Adipocyte (in vitro differentiated cells): ENCODE measurements around the gene POT1.

Experiments
- DNase-seq: peaks from one replicate; pipeline ENCODE4 v3.0.0-alpha.2; 2015; ENCODE audit warnings: low read depth
- H3K27me3 ChIP-seq: replicated peaks from 2 replicates; pipeline ENCODE4 v1.7.0; 2013; ENCODE audit warnings: mild to moderate bottlenecking, low read length, moderate library complexity; ENCODE audit not compliant: control insufficient read depth, insufficient read depth
- H3K36me3 ChIP-seq: 2 replicates; pipeline ENCODE4 v1.7.0; 2013; ENCODE audit warnings: low read length, mild to moderate bottlenecking, moderate library complexity; ENCODE audit not compliant: control insufficient read depth, insufficient read depth, severe bottlenecking
- H3K4me1 ChIP-seq: 2 replicates; pipeline ENCODE4 v1.7.0; 2013; ENCODE audit warnings: mild to moderate bottlenecking, low read length, moderate library complexity; ENCODE audit not compliant: control insufficient read depth, insufficient read depth
- H3K4me3 ChIP-seq: 2 replicates; pipeline ENCODE4 v1.7.0; 2013; ENCODE audit warnings: mild to moderate bottlenecking, low read length, moderate library complexity
- H3K9ac ChIP-seq: 2 replicates; pipeline ENCODE4 v1.7.0; 2013; ENCODE audit warnings: mild to moderate bottlenecking, low read length, moderate library complexity
- H3K9me3 ChIP-seq: 2 replicates; pipeline ENCODE4 v1.7.0; 2013; ENCODE audit warnings: mild to moderate bottlenecking, low read length, moderate library complexity; ENCODE audit not compliant: control insufficient read depth

The POT1 gene

GRCh38 chr7:124808206-124808605 lies 121.4 kb downstream of the POT1 start:
- no peaks in the 10 kb centered on the region for H3K9me3 ChIP-seq

GRCh38 chr7:124801330-124801895 lies 128.2 kb downstream of the POT1 start:
- no peaks in the 10 kb centered on the region for H3K36me3 ChIP-seq
- H3K4me1 ChIP-seq, result no peaks in the 10 kb centered on the region
- H3K9ac ChIP-seq, result no peak overlapping the region
- no peaks in the 10 kb centered on the region for H3K9me3 ChIP-seq
- no peaks in the 10 kb centered on the region for H3K27me3 ChIP-seq
- no peak for DNase-seq
- no peak overlapping the region for H3K4me3 ChIP-seq

More at GRCh38 chr7:124808206-124808605, 121.4 kb downstream of the POT1 start:
- Histone ChIP-seq H3K27me3 (no peaks in the 10 kb centered on the region), H3K4me1 (peaks cover 9% of the 10 kb centered on the region), H3K4me3 (no peak overlapping the region), H3K36me3 (no peaks in the 10 kb centered on the region), H3K9ac (no peak overlapping the region)
- DNase-seq, result no peak

DNA sequence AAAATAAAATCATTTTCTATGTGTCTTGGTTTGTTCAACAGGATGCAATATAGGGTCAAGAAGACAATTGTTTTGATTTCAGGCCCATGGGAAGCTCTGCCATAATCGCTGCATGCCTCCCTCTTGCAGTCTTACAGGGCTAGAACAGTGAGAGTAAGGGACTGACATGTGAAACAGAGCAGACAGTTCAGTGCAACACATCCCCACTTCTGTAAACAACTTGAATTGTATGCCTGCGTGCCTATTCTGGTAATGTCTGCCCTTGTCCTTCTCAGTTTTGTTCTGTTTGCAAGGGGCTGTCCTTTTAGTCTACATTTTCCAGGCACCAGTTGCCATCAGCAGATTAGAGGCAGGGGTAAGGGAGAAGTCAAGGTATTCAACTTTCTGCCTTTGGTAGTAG lies 129.2 kb downstream of the POT1 start:
- Histone ChIP-seq H3K9ac (no peak overlapping the region), H3K9me3 (no peaks in the 10 kb centered on the region), H3K36me3 (no peaks in the 10 kb centered on the region), H3K27me3 (no peaks in the 10 kb centered on the region), H3K4me1 (no peaks in the 10 kb centered on the region), H3K4me3 (no peak overlapping the region)
- DNase-seq, result no peak

GRCh38 chr7:124799448-124799847 lies 130.2 kb downstream of the POT1 start:
- no peak for DNase-seq
- Histone ChIP-seq H3K4me1 (no peaks in the 10 kb centered on the region), H3K9ac (no peak overlapping the region), H3K36me3 (no peaks in the 10 kb centered on the region), H3K9me3 (no peaks in the 10 kb centered on the region), H3K27me3 (no peaks in the 10 kb centered on the region), H3K4me3 (no peak overlapping the region)

DNA sequence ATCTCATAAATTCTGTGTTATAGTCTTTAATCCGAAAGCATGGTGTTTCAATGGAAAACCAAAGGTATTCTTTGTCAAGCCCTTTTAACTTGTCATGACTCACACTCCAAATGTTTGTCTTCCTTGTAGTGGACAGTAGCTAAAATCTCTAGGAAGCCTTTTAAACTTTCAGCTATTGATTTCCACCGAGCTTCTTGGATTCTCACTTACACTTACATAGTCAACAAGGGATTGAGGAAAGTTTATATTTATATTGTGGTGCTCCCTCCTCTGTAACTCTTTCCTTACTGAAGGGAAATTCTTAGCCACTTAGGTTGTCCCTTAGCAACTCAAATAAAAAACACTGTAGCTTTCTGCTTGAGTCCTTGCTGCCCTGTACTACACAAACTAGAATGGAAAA lies 132.9 kb downstream of the POT1 start:
- no peaks in the 10 kb centered on the region for H3K27me3 ChIP-seq
- no peaks in the 10 kb centered on the region for H3K36me3 ChIP-seq
- H3K4me3 ChIP-seq, result no peak overlapping the region
- DNase-seq, result no peak
- no peaks in the 10 kb centered on the region for H3K9me3 ChIP-seq
- H3K4me1 ChIP-seq, result no peaks in the 10 kb centered on the region
- H3K9ac ChIP-seq, result no peak overlapping the region

DNA sequence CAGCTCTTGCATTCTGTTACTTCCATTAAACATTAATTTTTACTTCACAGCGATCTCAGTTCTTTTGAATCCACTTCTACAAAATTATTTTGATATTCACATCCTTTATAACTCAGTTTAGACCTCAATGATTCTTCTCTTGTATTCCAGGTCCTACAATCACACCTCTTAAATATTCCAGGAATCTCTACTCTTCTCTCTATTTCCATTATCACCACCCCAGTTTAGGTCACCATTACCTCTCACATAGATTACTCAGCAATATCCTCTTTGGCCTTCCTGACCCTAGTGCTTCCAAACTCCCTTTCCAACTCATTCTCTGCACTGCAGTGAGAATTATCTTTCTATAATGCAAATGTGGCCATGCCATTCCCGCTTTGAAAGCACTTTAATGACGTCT lies 136.9 kb downstream of the POT1 start:
- no peaks in the 10 kb centered on the region for H3K4me1 ChIP-seq
- H3K9ac ChIP-seq, result no peak overlapping the region
- H3K4me3 ChIP-seq, result no peak overlapping the region
- no peak for DNase-seq
- H3K9me3 ChIP-seq, result no peaks in the 10 kb centered on the region
- peaks cover 10% of the 10 kb centered on the region for H3K27me3 ChIP-seq
- H3K36me3 ChIP-seq, result no peaks in the 10 kb centered on the region

DNA sequence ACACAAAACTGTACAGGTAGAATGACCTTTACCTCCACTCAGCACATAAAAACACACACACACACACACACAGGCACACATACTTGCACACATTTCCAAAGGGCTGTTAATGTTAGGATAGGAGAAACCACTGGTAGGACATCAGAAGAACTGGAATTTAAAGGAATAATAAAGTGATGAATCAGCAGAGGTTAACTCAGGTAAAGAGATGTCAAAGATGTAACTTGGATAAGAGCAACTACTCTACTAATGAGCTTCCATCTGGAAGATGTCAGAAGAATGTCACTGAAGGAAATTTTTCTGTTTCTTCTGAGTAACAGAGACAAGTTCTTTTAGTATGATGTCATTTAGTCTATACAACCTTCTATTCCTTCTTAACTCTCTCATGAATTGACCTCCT lies 137.6 kb downstream of the POT1 start:
- Histone ChIP-seq H3K36me3 (no peaks in the 10 kb centered on the region), H3K9ac (no peak overlapping the region), H3K4me1 (no peaks in the 10 kb centered on the region), H3K9me3 (no peaks in the 10 kb centered on the region), H3K4me3 (no peak overlapping the region), H3K27me3 (peaks cover 10% of the 10 kb centered on the region)
- no peak for DNase-seq

DNA sequence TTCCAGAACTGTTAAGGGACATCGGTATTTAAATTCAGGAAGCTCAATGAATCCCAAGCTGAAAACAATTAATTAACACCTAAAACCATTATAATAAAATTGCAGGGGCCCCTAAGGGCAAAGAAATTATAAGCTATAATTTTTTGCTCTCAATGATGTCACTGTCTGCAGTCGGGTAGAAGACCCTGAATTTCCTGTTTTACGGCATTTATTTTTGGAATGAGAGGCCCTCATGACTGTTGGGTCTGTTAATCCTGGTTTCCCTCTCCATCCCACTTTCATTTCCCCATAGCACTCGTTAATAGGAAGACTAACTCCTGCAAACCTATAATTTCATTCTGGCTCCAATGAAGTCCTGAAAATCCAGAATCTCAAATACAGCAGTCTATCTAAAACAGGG lies 138.2 kb downstream of the POT1 start:
- Histone ChIP-seq H3K27me3 (peaks cover 10% of the 10 kb centered on the region), H3K4me1 (no peaks in the 10 kb centered on the region), H3K9me3 (no peaks in the 10 kb centered on the region), H3K36me3 (no peaks in the 10 kb centered on the region), H3K4me3 (no peak overlapping the region), H3K9ac (no peak overlapping the region)
- DNase-seq, result no peak

GRCh38 chr7:124790645-124791044 lies 139.0 kb downstream of the POT1 start:
- H3K4me1 ChIP-seq, result no peaks in the 10 kb centered on the region
- DNase-seq, result no peak
- peak overlapping the region; percentile 27 for H3K9ac ChIP-seq
- H3K9me3 ChIP-seq, result no peaks in the 10 kb centered on the region
- peak overlapping the region; percentile 65 for H3K4me3 ChIP-seq
- H3K27me3 ChIP-seq, result peaks cover 10% of the 10 kb centered on the region
- no peaks in the 10 kb centered on the region for H3K36me3 ChIP-seq

DNA sequence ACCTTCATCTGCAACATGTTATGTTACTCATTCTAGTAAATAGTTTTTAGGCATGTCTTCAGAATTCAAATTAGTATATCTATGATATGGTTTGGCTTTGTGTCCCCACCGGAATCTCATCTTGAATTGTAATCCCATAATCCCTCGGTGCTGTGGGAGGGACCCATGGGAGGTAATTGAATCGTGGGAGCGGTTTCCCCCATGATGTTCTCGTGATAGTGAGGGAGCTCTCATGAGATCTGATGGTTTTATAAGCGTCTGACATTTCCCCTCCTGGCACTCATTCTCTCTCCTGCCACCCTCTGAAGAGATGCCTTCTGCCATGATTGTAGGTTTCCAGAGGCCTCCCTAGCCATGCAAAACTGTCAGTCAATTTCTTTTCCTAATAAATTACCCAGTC lies 143.6 kb downstream of the POT1 start:
- no peaks in the 10 kb centered on the region for H3K9me3 ChIP-seq
- no peak overlapping the region for H3K9ac ChIP-seq
- H3K4me1 ChIP-seq, result no peaks in the 10 kb centered on the region
- H3K4me3 ChIP-seq, result no peak overlapping the region
- peaks cover 10% of the 10 kb centered on the region for H3K27me3 ChIP-seq
- H3K36me3 ChIP-seq, result no peaks in the 10 kb centered on the region
- DNase-seq, result no peak

GRCh38 chr7:124784879-124785818 lies 144.5 kb downstream of the POT1 start:
- DNase-seq, result peak; percentile 80
- no peaks in the 10 kb centered on the region for H3K36me3 ChIP-seq
- H3K9me3 ChIP-seq, result no peaks in the 10 kb centered on the region
- H3K27me3 ChIP-seq, result peaks cover 3% of the 10 kb centered on the region
- H3K9ac ChIP-seq, result no peak overlapping the region
- no peak overlapping the region for H3K4me3 ChIP-seq
- no peaks in the 10 kb centered on the region for H3K4me1 ChIP-seq
